Measurements from ENCODE around the gene MRPL10.
A peak's percentile ranks its signal among the peaks of the same experiment; 100 is the strongest.

The MRPL10 gene

GRCh38 chr17:47812146-47812920, 19.0 kb downstream of the MRPL10 start:
- no peak for DNase-seq

- no peak for DNase-seq
Observed at GRCh38 chr17:47811709-47812108, 19.6 kb downstream of the MRPL10 start.

- DNase-seq, result no peak
Observed at GRCh38 chr17:47810901-47811635, 20.3 kb downstream of the MRPL10 start.

- peak; percentile 45 for DNase-seq
Observed at GRCh38 chr17:47810200-47810821, 21.0 kb downstream of the MRPL10 start.

GRCh38 chr17:47808830-47809480, 22.4 kb downstream of the MRPL10 start:
- DNase-seq, result no peak

- DNase-seq, result no peak
Observed at GRCh38 chr17:47808036-47808829, 23.1 kb downstream of the MRPL10 start.

- no peak for DNase-seq
Observed at GRCh38 chr17:47807421-47807820, 23.9 kb downstream of the MRPL10 start.

- DNase-seq, result no peak
Observed at GRCh38 chr17:47806913-47807255, 24.5 kb downstream of the MRPL10 start.

GRCh38 chr17:47806026-47806912, 25.1 kb downstream of the MRPL10 start:
- no peak for DNase-seq

- DNase-seq, result no peak
Observed at GRCh38 chr17:47804461-47804860, 26.9 kb downstream of the MRPL10 start.

- no peak for DNase-seq
Observed at GRCh38 chr17:47803751-47804150, 27.6 kb downstream of the MRPL10 start.

GRCh38 chr17:47803201-47803600, 28.1 kb downstream of the MRPL10 start:
- DNase-seq, result no peak

- DNase-seq, result peak; percentile 71
Observed at GRCh38 chr17:47802341-47803022, 28.9 kb downstream of the MRPL10 start.

GRCh38 chr17:47801906-47802305, 29.4 kb downstream of the MRPL10 start:
- DNase-seq, result no peak

- DNase-seq, result no peak
Observed at GRCh38 chr17:47801176-47801765, 30.1 kb downstream of the MRPL10 start.

- DNase-seq, result no peak
Observed at GRCh38 chr17:47800686-47801085, 30.7 kb downstream of the MRPL10 start.

- DNase-seq, result peak; percentile 55
Observed at GRCh38 chr17:47797797-47798196, 33.5 kb downstream of the MRPL10 start.

- no peak for DNase-seq
Observed at GRCh38 chr17:47792979-47793378, 38.4 kb downstream of the MRPL10 start.

GRCh38 chr17:47792457-47792856, 38.9 kb downstream of the MRPL10 start:
- no peak for DNase-seq

- no peak for DNase-seq
Observed at GRCh38 chr17:47791025-47791424, 40.3 kb downstream of the MRPL10 start.
